Neural cell (in vitro differentiated cells): Measurements from ENCODE around the gene MFAP2. TPM values are rescaled to one million over a fixed set of nuclear protein-coding genes. Genes with fewer than 3 reads are reported as not detected.
"Not testable (repeated sequence)": the region's sequence is repeated elsewhere in the genome, so short reads cannot be mapped to it uniquely, and the experiment has no call there.

Source experiments
- H2AFZ ChIP-seq: fragments of 200-600, 300-800 bp; sonication (generic), shearing (Covaris generic); 2 replicates; pipeline ENCODE4 v1.6.0; 2014; ENCODE audit warnings: low read depth, mild to moderate bottlenecking, antibody characterized with exemption, low read length, moderate library complexity
- H3F3A ChIP-seq: fragments of 200-600 bp; shearing (Covaris generic); 2 replicates; pipeline ENCODE4 v1.6.1; 2016; ENCODE audit warnings: mild to moderate bottlenecking, moderate library complexity, mixed read lengths, antibody characterized with exemption, low read length; ENCODE audit not compliant: insufficient read depth, poor library complexity, severe bottlenecking
- H3K27ac ChIP-seq: fragments of 200-600, 300-800 bp; sonication (generic), shearing (Covaris generic); 2 replicates; pipeline ENCODE4 v1.5.1; 2014; ENCODE audit warnings: mild to moderate bottlenecking, low read length, moderate library complexity
- H3K27me3 ChIP-seq: fragments of 300-800, 200-600 bp; sonication (generic), shearing (Covaris generic); 2 replicates; pipeline ENCODE4 v1.6.0; 2014; ENCODE audit warnings: mild to moderate bottlenecking, low read depth, low read length, moderate library complexity; ENCODE audit not compliant: insufficient read depth
- H3K36me3 ChIP-seq: fragments of 300-800, 200-600 bp; sonication (generic), shearing (Covaris generic); 2 replicates; pipeline ENCODE4 v1.5.1; 2014; ENCODE audit warnings: mild to moderate bottlenecking, antibody characterized with exemption, low read length, moderate library complexity; ENCODE audit not compliant: insufficient read depth
- H3K4me2 ChIP-seq: fragments of 300-800, 200-600 bp; sonication (generic), shearing (Covaris generic); 2 replicates; pipeline ENCODE4 v1.6.0; 2014; ENCODE audit warnings: mild to moderate bottlenecking, low read length
- H3K4me3 ChIP-seq: fragments of 300-800, 200-600 bp; sonication (generic), shearing (Covaris generic); 2 replicates; pipeline ENCODE4 v1.5.1; 2014; ENCODE audit warnings: mild to moderate bottlenecking, low read length, moderate library complexity
- H3K79me2 ChIP-seq: fragments of 200-600 bp; shearing (Covaris generic); replicated peaks from 2 replicates; pipeline ENCODE4 v1.6.0; 2014; ENCODE audit warnings: mild to moderate bottlenecking, low read length, moderate library complexity; ENCODE audit not compliant: insufficient read depth
- H3K9ac ChIP-seq: fragments of 300-800, 200-600 bp; sonication (generic), shearing (Covaris generic); 2 replicates; pipeline ENCODE4 v1.6.1; 2016; ENCODE audit warnings: mild to moderate bottlenecking, low read length, mixed read lengths
- H3K9me2 ChIP-seq: fragments of 200-600 bp; shearing (Covaris generic); 2 replicates; pipeline ENCODE4 v1.6.1; 2016; ENCODE audit warnings: mild to moderate bottlenecking, low read length, mixed read lengths; ENCODE audit not compliant: insufficient read depth
- H3K9me3 ChIP-seq: fragments of 200-600, 300-800 bp; sonication (generic), shearing (Covaris generic); 2 replicates; pipeline ENCODE4 v1.6.1; 2016; ENCODE audit warnings: mild to moderate bottlenecking, mixed run types, low read length, moderate library complexity, mixed read lengths
- H4K20me1 ChIP-seq: fragments of 200-600 bp; shearing (Covaris generic); 2 replicates; pipeline ENCODE4 v1.6.1; 2016; ENCODE audit warnings: mild to moderate bottlenecking, mixed run types; ENCODE audit not compliant: insufficient read depth
- CTCF ChIP-seq: fragments of 450-650 bp; IDR thresholded peaks from 2 replicates; pipeline ENCODE4 v1.5.1; 2014; ENCODE audit warnings: antibody characterized with exemption, mild to moderate bottlenecking, moderate library complexity; ENCODE audit not compliant: poor library complexity, severe bottlenecking
- EP300 ChIP-seq: fragments of 450-650 bp; conservative IDR thresholded peaks from 2 replicates; pipeline ENCODE4 v1.6.1; 2014; ENCODE audit warnings: antibody characterized with exemption, mild to moderate bottlenecking, moderate library complexity; ENCODE audit not compliant: poor library complexity, severe bottlenecking
- EZH2 ChIP-seq: fragments of 200-600, 300-800 bp; shearing (Covaris generic), sonication (generic); IDR thresholded peaks from 2 replicates; pipeline ENCODE4 v1.6.1; 2014; ENCODE audit warnings: antibody characterized with exemption, low read length, borderline replicate concordance, mild to moderate bottlenecking; ENCODE audit not compliant: insufficient read depth, poor library complexity, severe bottlenecking
- MXI1 ChIP-seq: fragments of 450-650 bp; conservative IDR thresholded peaks from 2 replicates; pipeline ENCODE4 v1.6.1; 2014; ENCODE audit warnings: antibody characterized with exemption, mild to moderate bottlenecking; ENCODE audit not compliant: poor library complexity, severe bottlenecking
- POLR2AphosphoS5 ChIP-seq: IDR thresholded peaks from 2 replicates; pipeline ENCODE4 v1.6.1; 2012
- RAD21 ChIP-seq: fragments of 450-650 bp; conservative IDR thresholded peaks from 2 replicates; pipeline ENCODE4 v1.6.1; 2014; ENCODE audit warnings: antibody characterized with exemption, mild to moderate bottlenecking, moderate library complexity
- REST ChIP-seq: IDR thresholded peaks from 2 replicates; pipeline ENCODE4 v1.6.1; 2012; ENCODE audit warnings: borderline replicate concordance
- SMC3 ChIP-seq: fragments of 450-650 bp; conservative IDR thresholded peaks from 2 replicates; pipeline ENCODE4 v1.6.1; 2014; ENCODE audit warnings: antibody characterized with exemption, mild to moderate bottlenecking, moderate library complexity; ENCODE audit not compliant: poor library complexity
- TAF1 ChIP-seq: IDR thresholded peaks from 2 replicates; pipeline ENCODE4 v1.6.1; 2012; ENCODE audit warnings: low read depth
- polyA plus RNA-seq: library from polyadenylated mRNA; depleted of rRNA; stranded (reverse); fragments of >200 nt; gene quantifications from 2 replicates; pipeline ENCODE4 v1.2.3, GENCODE V29; 2014

Gene MFAP2
- polyA plus RNA-seq, 1 donor from 2014 or later = 68.4 TPM

GRCh38 chr1:16966282-16966681 lies 14.1 kb downstream of the MFAP2 start:
- Histone ChIP-seq H3K79me2 (no peaks in the 10 kb centered on the region), H3K36me3 (no peaks in the 10 kb centered on the region), H2AFZ (no peak overlapping the region), H3K9me3 (no peaks in the 10 kb centered on the region), H3K27ac (no peak overlapping the region), H3K27me3 (no peaks in the 10 kb centered on the region), H3K4me2 (no peak overlapping the region), H3K9me2 (no peaks in the 10 kb centered on the region), H3K4me3 (no peak overlapping the region), H4K20me1 (no peaks in the 10 kb centered on the region), H3F3A (no peaks in the 10 kb centered on the region), H3K9ac (no peak overlapping the region)
- no peak for TF ChIP-seq CTCF
- no peak for TF ChIP-seq EP300
- no peak for TF ChIP-seq RAD21
- TF ChIP-seq MXI1 = no peak
- TF ChIP-seq TAF1 = no peak
- TF ChIP-seq REST = no peak
- TF ChIP-seq POLR2AphosphoS5 = no peak
- no peak for TF ChIP-seq SMC3
- TF ChIP-seq EZH2 = no peak

- Histone ChIP-seq H3K36me3 (no peaks in the 10 kb centered on the region), H3F3A (no peaks in the 10 kb centered on the region), H3K27me3 (no peaks in the 10 kb centered on the region), H3K9me2 (no peaks in the 10 kb centered on the region), H3K4me2 (no peak overlapping the region), H3K79me2 (no peaks in the 10 kb centered on the region), H3K4me3 (no peak overlapping the region), H3K9me3 (no peaks in the 10 kb centered on the region), H3K9ac (no peak overlapping the region), H3K27ac (no peak overlapping the region), H2AFZ (no peak overlapping the region), H4K20me1 (no peaks in the 10 kb centered on the region)
- TF ChIP-seq POLR2AphosphoS5 (no peak), CTCF (no peak), EZH2 (no peak), EP300 (no peak), MXI1 (no peak), REST (no peak), SMC3 (no peak), RAD21 (no peak), TAF1 (no peak)
Measured at GRCh38 chr1:16965486-16966067, 14.8 kb downstream of the MFAP2 start.

GRCh38 chr1:16964169-16964568 lies 16.3 kb downstream of the MFAP2 start:
- H3K4me3 ChIP-seq, H3K36me3 ChIP-seq, H3K9me3 ChIP-seq, H3K9me2 ChIP-seq, H3K27me3 ChIP-seq, H4K20me1 ChIP-seq, H3K4me2 ChIP-seq, H3K27ac ChIP-seq, H3K9ac ChIP-seq, H2AFZ ChIP-seq, H3K79me2 ChIP-seq, H3F3A ChIP-seq: not testable (repeated sequence)
